Duodenal mucosa (tissue), 2 donors: Measurements from ENCODE around the gene EXOC1.

Source experiments
- H3K27ac ChIP-seq: one replicate; pipeline ENCODE4 v1.7.0; 2013; ENCODE audit warnings: low read depth, low read length
- H3K27me3 ChIP-seq, 2 donors: one replicate each; pipeline ENCODE4 v1.7.0; 2013; ENCODE audit warnings: low read length in 2 of 2, control low read depth in 1 of 2; ENCODE audit not compliant: insufficient read depth in 2 of 2, control insufficient read depth in 1 of 2
- H3K36me3 ChIP-seq, 2 donors: one replicate each; pipeline ENCODE4 v1.7.0; 2013; ENCODE audit warnings: low read length in 2 of 2, control low read depth in 1 of 2; ENCODE audit not compliant: insufficient read depth in 2 of 2, control insufficient read depth in 1 of 2
- H3K4me1 ChIP-seq, 2 donors: one replicate each; pipeline ENCODE4 v1.7.0; 2013; ENCODE audit warnings: low read length in 2 of 2, control low read depth in 1 of 2; ENCODE audit not compliant: insufficient read depth in 2 of 2, control insufficient read depth in 1 of 2
- H3K4me3 ChIP-seq, 2 donors: one replicate each; pipeline ENCODE4 v1.7.0; 2013; ENCODE audit warnings: low read length in 2 of 2, low read depth in 1 of 2
- H3K9ac ChIP-seq, 2 donors: one replicate each; pipeline ENCODE4 v1.7.0; 2013; ENCODE audit warnings: low read length in 2 of 2, low read depth in 1 of 2
- H3K9me3 ChIP-seq, 2 donors: one replicate each; pipeline ENCODE4 v1.7.0; 2013; ENCODE audit warnings: low read length in 2 of 2, control low read depth in 1 of 2; ENCODE audit not compliant: control insufficient read depth in 1 of 2

EXOC1 gene

GRCh38 chr4:55849724-55850123 lies 3.7 kb upstream of the EXOC1 start:
- Histone ChIP-seq H3K27ac (no peak overlapping the region), H3K9ac (no peak overlapping the region), H3K9me3 (no peaks in the 10 kb centered on the region), H3K4me1 (peaks cover 16 to 21% of the 10 kb centered on the region in 2 donors), H3K36me3 (no peaks in the 10 kb centered on the region), H3K4me3 (no peak overlapping the region), H3K27me3 (no peaks in the 10 kb centered on the region)

DNA sequence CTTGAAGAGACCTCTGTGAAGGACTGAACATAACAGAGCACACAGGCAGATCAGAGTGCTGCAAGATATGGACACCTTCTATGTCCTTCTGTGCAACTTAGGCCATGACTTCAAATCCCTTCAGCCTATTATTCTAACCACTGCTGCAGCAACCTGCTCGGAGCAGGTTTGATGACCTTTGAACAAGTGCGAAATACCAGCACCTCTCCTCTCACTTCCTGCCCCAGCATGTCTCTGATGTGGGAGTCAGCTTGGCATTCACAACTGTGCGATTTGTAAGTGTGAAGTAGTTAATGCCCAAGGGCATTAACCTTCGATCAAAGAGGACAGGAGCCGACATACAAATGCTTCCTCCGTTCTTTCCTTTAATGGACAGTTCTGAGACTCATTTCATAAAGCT lies 1.6 kb upstream of the EXOC1 start:
- no peak overlapping the region for H3K9ac ChIP-seq
- H3K27me3 ChIP-seq = no peaks in the 10 kb centered on the region
- H3K4me3 ChIP-seq = no peak overlapping the region
- no peak overlapping the region for H3K27ac ChIP-seq
- peaks cover 19 to 30% of the 10 kb centered on the region in 2 donors for H3K4me1 ChIP-seq
- H3K9me3 ChIP-seq = no peaks in the 10 kb centered on the region
- H3K36me3 ChIP-seq = no peaks in the 10 kb centered on the region

GRCh38 chr4:55854129-55854528 lies 681 bp downstream of the EXOC1 start:
- H3K4me3 ChIP-seq = peak overlapping the region; percentile 98 to 99
- H3K9ac ChIP-seq = peak overlapping the region; percentile 92 to 96
- H3K27me3 ChIP-seq = no peaks in the 10 kb centered on the region
- H3K9me3 ChIP-seq = no peaks in the 10 kb centered on the region
- H3K27ac ChIP-seq = no peak overlapping the region
- H3K36me3 ChIP-seq = peaks cover 0 to 3% of the 10 kb centered on the region in 2 donors
- H3K4me1 ChIP-seq = peaks cover 19 to 30% of the 10 kb centered on the region in 2 donors

DNA sequence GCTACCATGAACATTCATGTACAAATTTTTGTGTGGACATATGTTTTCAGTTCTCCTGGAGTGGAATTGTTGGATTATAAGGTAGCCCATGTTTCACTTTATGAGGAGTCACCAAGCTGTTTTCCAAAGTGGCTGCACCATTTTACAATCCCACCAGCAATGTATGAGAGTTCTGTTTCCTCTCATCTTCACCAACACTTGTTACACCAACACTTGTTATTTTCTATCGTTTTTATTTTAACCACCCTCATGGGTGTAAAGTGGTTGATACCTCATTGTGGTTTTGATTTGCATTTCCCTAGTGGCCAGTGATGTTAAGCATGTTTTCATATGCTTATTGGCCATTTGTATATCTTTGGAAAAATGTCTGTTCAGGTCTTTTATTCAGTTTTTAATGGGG lies 4.1 kb downstream of the EXOC1 start:
- H3K27me3 ChIP-seq = no peaks in the 10 kb centered on the region
- no peaks in the 10 kb centered on the region for H3K9me3 ChIP-seq
- peaks cover 10 to 20% of the 10 kb centered on the region in 2 donors for H3K4me1 ChIP-seq
- H3K9ac ChIP-seq = no peak overlapping the region
- H3K36me3 ChIP-seq = peaks cover 5 to 14% of the 10 kb centered on the region in 2 donors
- H3K27ac ChIP-seq = no peak overlapping the region
- H3K4me3 ChIP-seq = no peak overlapping the region

DNA sequence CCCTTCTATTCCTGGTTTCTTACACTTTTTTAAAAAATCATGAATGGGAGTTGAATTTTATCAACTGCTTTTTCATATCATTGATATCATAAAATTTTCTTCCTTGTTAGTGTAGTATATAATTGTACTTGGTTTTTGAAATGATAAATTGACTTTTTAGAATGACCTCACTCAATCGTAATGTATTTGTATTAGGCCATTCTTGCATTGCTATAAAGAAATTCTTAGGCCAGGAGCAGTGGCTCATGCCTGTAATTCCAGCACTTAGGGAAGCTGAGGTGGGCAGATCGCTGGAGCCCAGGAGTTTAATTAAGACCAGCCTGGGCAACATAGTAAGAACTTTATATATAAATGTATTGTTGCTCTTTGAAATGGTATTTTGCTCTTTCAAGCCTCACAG lies 6.3 kb downstream of the EXOC1 start:
- Histone ChIP-seq H3K27ac (no peak overlapping the region), H3K4me1 (peaks cover 3 to 14% of the 10 kb centered on the region in 2 donors), H3K4me3 (no peak overlapping the region), H3K9ac (no peak overlapping the region), H3K36me3 (peaks cover 5 to 16% of the 10 kb centered on the region in 2 donors), H3K27me3 (no peaks in the 10 kb centered on the region), H3K9me3 (no peaks in the 10 kb centered on the region)

DNA sequence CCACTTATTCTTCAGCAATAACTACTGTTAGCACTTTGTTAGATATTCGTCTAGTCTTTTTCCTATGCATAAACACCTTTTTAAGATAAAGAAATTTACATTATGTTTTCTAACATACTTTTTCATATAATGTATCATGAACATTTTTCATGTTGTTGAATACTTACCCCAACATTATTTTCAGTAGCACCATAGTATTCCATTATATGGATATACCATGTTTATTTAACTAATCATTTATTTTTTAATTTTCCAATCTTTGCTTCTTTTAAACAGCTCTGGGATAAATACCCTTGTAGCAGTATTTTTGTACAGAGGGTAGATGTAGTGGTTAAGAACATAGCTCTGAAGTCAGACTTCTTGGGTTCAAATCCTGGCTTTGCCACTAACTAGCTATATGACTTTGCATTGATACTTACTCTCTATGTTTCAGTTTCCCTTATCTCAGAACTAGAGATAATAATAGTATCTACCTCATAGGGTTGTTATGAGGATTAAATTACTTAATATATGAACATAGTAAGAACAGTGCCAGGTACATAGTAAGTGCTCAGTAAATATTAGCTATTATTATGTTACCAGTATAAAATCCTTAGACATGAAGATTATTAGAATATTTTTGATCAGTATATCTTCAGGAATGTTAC lies 11.3 kb downstream of the EXOC1 start:
- Histone ChIP-seq H3K4me1 (peaks cover 0 to 11% of the 10 kb centered on the region in 2 donors), H3K36me3 (peaks cover 12 to 37% of the 10 kb centered on the region in 2 donors)

DNA sequence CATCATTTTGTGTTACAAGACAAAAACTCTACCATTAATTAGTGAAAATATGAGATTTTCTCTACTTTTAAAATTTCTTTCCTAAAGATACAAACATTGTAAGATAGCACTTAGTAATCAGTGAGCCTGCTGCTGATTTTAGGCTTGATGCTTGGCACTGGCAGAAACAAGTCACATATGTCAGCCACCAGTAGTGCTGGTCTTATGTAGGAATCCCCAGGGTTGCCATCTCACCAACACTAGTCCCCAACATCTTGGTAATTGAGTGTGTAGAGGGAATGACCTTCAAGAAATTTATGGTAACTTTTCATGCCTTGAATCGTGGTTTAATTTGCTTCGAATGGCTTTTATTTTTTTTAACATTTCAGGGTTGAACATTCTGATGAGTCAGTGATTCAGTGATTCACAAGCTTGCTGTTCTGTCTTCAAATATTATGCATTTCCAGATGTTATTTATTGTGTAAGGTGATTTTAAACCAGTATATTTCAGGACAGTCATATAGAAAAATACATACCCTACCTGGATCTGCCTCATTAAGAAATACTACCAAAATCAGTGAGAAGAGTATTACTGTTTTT lies 11.9 kb downstream of the EXOC1 start:
- H3K27me3 ChIP-seq = no peaks in the 10 kb centered on the region
- no peak overlapping the region for H3K9ac ChIP-seq
- H3K4me3 ChIP-seq = no peak overlapping the region
- H3K27ac ChIP-seq = no peak overlapping the region
- no peaks in the 10 kb centered on the region for H3K9me3 ChIP-seq
- peaks cover 12 to 38% of the 10 kb centered on the region in 2 donors for H3K36me3 ChIP-seq
- H3K4me1 ChIP-seq = peaks cover 0 to 11% of the 10 kb centered on the region in 2 donors

More for the DNA sequence above, 11.3 kb downstream of the EXOC1 start:
- no peaks in the 10 kb centered on the region for H3K27me3 ChIP-seq
- H3K9ac ChIP-seq = no peak overlapping the region
- no peaks in the 10 kb centered on the region for H3K9me3 ChIP-seq
- no peak overlapping the region for H3K4me3 ChIP-seq
- H3K27ac ChIP-seq = no peak overlapping the region

DNA sequence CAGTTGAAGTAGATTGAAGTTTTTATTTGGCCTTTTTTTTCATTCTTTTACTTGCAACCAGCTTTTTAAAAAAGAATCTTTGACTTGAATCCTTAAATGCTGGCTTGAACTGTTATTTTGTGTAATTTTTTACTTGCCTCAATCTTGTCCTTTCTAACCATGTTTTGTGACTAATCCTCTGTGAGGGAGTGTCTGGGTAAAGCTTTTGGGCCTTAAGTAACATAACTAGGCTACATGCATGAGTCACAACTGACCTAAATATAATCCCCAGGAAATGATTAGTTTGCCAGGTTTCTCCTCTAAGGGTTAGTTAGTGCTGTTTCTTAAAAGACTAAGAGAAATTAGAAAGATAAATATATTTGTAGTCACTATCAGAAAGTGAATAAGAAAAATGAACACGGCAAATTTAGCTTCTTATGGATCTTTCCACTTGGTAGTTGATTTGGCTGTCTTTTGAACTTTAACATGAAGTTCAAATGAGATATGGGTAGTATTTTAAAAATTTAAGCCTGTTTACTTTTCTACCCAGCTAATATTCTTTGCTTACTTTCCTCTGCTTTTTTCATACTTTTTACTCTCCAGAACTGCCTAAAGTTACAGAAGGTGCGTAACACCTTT lies 13.0 kb downstream of the EXOC1 start:
- H3K4me3 ChIP-seq = no peak overlapping the region
- H3K9ac ChIP-seq = no peak overlapping the region
- no peaks in the 10 kb centered on the region for H3K27me3 ChIP-seq
- peaks cover 21 to 41% of the 10 kb centered on the region in 2 donors for H3K36me3 ChIP-seq
- H3K27ac ChIP-seq = peak overlapping the region; percentile 15
- H3K9me3 ChIP-seq = no peaks in the 10 kb centered on the region
- H3K4me1 ChIP-seq = peaks cover 0 to 11% of the 10 kb centered on the region in 2 donors

- H3K27ac ChIP-seq = no peak overlapping the region
- H3K4me3 ChIP-seq = no peak overlapping the region
- H3K27me3 ChIP-seq = no peaks in the 10 kb centered on the region
- no peak overlapping the region for H3K9ac ChIP-seq
- H3K4me1 ChIP-seq = peaks cover 0 to 11% of the 10 kb centered on the region in 2 donors
- peaks cover 27 to 48% of the 10 kb centered on the region in 2 donors for H3K36me3 ChIP-seq
- no peaks in the 10 kb centered on the region for H3K9me3 ChIP-seq
These were observed 13.6 kb downstream of the EXOC1 start for GRCh38 chr4:55866973-55867574.

DNA sequence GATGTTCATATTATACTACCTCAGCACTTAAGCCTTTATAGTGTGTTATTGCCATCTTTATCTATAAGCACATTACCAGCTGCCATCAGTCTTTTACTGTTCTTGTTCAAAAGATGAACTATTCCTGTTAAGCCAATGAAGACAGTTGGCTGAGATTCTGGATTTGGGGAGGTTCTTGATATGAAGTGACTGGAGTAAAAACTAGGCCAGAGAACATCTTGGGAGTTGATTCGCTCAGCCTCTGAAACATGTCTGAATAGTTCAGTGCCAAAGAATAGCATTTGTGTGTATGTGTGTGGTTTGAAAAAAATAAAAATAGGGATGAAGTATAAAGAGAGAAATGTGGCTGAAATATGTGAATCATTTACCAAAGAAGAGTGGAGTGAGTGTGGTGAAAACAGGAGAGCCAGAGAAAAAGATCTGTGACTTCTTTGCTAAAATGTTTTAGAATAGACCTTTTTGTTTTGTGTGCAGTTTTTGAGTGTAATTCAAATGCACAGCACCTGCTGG lies 15.2 kb downstream of the EXOC1 start:
- Histone ChIP-seq H3K27ac (no peak overlapping the region), H3K27me3 (no peaks in the 10 kb centered on the region), H3K4me3 (no peak overlapping the region), H3K4me1 (peaks cover 0 to 7% of the 10 kb centered on the region in 2 donors), H3K36me3 (peaks cover 35 to 61% of the 10 kb centered on the region in 2 donors), H3K9ac (no peak overlapping the region), H3K9me3 (no peaks in the 10 kb centered on the region)
